ENCODE data around the gene ARHGAP40.

- TF ChIP-seq CTCF (IDR thresholded peaks at IDR 0.05), result no peak
- TF ChIP-seq POLR2AphosphoS5 (IDR thresholded peaks at IDR 0.05), result no peak
- TF ChIP-seq POLR2A (IDR thresholded peaks at IDR 0.05), result no peak
These were observed 63.5 kb downstream of the ARHGAP40 start for GRCh38 chr20:38665094-38665493.
